LNCaP clone FGC (cell line): ENCODE results near the gene LZTFL1.

Experiments used
- DNase-seq: peaks from one replicate; pipeline ENCODE4 v3.0.0-alpha.2; 2011; ENCODE audit warnings: low read depth
- H3K4me3 ChIP-seq: 2 replicates; pipeline ENCODE4 v1.5.1; 2011; ENCODE audit warnings: mild to moderate bottlenecking, low read depth, low read length, control low read depth
- CTCF ChIP-seq: IDR thresholded peaks from 2 replicates; pipeline ENCODE4 v1.5.1; 2012; ENCODE audit warnings: mild to moderate bottlenecking; ENCODE audit not compliant: control insufficient read depth, insufficient read depth; ENCODE audit errors: extremely low read depth

The LZTFL1 gene

GRCh38 chr3:45779746-45780735 lies 61.9 kb downstream of the LZTFL1 start:
- H3K4me3 ChIP-seq, result no peak overlapping the region
- DNase-seq, result peak; percentile 89
- no peak for TF ChIP-seq CTCF

- no peak for TF ChIP-seq CTCF
- no peak for DNase-seq
Measured at GRCh38 chr3:45778761-45779201, 63.1 kb downstream of the LZTFL1 start.

GRCh38 chr3:45777746-45778386 lies 64.1 kb downstream of the LZTFL1 start:
- no peak overlapping the region for H3K4me3 ChIP-seq
- no peak for TF ChIP-seq CTCF
- DNase-seq, result no peak

More at GRCh38 chr3:45778761-45779201, 63.1 kb downstream of the LZTFL1 start:
- no peak overlapping the region for H3K4me3 ChIP-seq

- no peak overlapping the region for H3K4me3 ChIP-seq
- no peak for DNase-seq
- no peak for TF ChIP-seq CTCF
Measured at GRCh38 chr3:45777111-45777745, 64.7 kb downstream of the LZTFL1 start.

GRCh38 chr3:45776611-45777010 lies 65.3 kb downstream of the LZTFL1 start:
- DNase-seq, result no peak
- H3K4me3 ChIP-seq, result no peak overlapping the region
- TF ChIP-seq CTCF, result no peak

GRCh38 chr3:45776301-45776595 lies 65.7 kb downstream of the LZTFL1 start:
- TF ChIP-seq CTCF, result no peak
- H3K4me3 ChIP-seq, result no peak overlapping the region
- no peak for DNase-seq
